OCI-LY7 (cell line): Measurements from ENCODE around the gene SMARCAD1.

ENCODE experiments used
- EZH2phosphoT487 ChIP-seq: fragments of 200-600 bp; sonication (generic); IDR thresholded peaks from 2 replicates; pipeline ENCODE4 v1.6.1; 2018; ENCODE audit warnings: low read depth, borderline replicate concordance, mild to moderate bottlenecking, mixed run types, antibody characterized with exemption, low read length, moderate library complexity, mixed read lengths
- TF ChIP-seq, protein P1 (sequence below): fragments of 200-600 bp; sonication (generic); conservative IDR thresholded peaks from 2 replicates; pipeline ENCODE4 v1.5.1; 2014; ENCODE audit warnings: mild to moderate bottlenecking, antibody characterized with exemption, low read length, moderate library complexity, mixed read lengths

- TF ChIP-seq, protein P1, sequence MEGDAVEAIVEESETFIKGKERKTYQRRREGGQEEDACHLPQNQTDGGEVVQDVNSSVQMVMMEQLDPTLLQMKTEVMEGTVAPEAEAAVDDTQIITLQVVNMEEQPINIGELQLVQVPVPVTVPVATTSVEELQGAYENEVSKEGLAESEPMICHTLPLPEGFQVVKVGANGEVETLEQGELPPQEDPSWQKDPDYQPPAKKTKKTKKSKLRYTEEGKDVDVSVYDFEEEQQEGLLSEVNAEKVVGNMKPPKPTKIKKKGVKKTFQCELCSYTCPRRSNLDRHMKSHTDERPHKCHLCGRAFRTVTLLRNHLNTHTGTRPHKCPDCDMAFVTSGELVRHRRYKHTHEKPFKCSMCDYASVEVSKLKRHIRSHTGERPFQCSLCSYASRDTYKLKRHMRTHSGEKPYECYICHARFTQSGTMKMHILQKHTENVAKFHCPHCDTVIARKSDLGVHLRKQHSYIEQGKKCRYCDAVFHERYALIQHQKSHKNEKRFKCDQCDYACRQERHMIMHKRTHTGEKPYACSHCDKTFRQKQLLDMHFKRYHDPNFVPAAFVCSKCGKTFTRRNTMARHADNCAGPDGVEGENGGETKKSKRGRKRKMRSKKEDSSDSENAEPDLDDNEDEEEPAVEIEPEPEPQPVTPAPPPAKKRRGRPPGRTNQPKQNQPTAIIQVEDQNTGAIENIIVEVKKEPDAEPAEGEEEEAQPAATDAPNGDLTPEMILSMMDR: no peak
- no peak for TF ChIP-seq EZH2phosphoT487
Measured at GRCh38 chr4:94334962-94335361, 127.3 kb downstream of the SMARCAD1 start.
